Measurements from ENCODE around the gene HEPN1.
A peak's percentile ranks its signal among the peaks of the same experiment; 100 is the strongest.

DNA sequence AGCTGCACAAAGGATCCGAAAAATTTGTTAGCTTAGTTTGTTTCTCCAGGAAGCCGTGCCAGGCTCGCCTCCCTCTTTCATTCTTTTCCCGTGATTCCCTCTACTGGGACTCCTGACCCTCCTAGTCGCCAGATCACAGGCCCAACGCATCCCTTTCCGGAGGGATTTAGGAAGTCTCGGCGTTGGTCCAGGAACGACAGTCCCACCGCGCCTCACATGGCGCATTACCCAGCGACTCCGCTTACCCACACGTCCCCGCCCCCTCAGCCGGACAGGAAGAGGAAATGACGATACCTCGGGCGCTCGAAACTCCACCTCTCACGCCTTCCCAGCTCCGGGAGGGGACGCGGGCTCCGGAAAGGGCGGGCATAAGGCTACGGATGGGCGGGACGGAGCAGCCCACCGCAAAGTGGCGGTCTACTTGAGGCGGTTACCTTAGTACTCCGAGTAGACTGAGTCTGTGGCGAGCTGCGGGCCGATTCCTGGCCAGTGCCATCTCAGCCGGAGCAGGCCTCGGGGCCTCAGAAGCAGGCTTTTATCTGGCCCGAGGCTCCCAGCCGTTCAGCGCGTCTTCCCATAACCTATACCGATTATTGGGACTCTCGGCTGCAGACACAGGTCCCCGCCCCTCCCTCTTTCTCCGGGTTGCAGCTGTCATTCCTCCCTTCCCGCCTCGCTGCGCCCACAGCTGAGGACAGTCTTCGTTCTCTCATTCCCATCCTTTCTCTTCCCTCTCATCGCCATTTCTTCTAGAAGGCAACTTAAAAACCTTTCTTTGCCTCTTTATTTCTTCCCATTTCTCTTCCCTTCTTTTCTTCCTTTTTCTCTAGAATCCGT lies 34.9 kb downstream of the HEPN1 start, which contains the start of gene CCDC15:
- TF ChIP-seq, protein P1, sequence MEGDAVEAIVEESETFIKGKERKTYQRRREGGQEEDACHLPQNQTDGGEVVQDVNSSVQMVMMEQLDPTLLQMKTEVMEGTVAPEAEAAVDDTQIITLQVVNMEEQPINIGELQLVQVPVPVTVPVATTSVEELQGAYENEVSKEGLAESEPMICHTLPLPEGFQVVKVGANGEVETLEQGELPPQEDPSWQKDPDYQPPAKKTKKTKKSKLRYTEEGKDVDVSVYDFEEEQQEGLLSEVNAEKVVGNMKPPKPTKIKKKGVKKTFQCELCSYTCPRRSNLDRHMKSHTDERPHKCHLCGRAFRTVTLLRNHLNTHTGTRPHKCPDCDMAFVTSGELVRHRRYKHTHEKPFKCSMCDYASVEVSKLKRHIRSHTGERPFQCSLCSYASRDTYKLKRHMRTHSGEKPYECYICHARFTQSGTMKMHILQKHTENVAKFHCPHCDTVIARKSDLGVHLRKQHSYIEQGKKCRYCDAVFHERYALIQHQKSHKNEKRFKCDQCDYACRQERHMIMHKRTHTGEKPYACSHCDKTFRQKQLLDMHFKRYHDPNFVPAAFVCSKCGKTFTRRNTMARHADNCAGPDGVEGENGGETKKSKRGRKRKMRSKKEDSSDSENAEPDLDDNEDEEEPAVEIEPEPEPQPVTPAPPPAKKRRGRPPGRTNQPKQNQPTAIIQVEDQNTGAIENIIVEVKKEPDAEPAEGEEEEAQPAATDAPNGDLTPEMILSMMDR (IDR thresholded peaks at IDR 0.05; ENCODE audit: extremely low read depth in 1 of 2, insufficient read depth in 1 of 2, low read depth in 1 of 2, low read length in 2 of 2), result no peak
- TF ChIP-seq POLR2A (IDR thresholded peaks at IDR 0.05; ENCODE audit: low read depth, low read length) (peak; percentile 93), MYC (IDR thresholded peaks at IDR 0.05; ENCODE audit: low read depth, low read length) (peak; percentile 70)

All from endothelial cell of umbilical vein (primary cell).